GM23338 (cell line): Measurements from ENCODE around the gene SH3GL2. TPM values are rescaled to one million over a fixed set of nuclear protein-coding genes. Genes with fewer than 3 reads are reported as not detected.

ENCODE experiments used
- ATAC-seq: fragments of 200-7000 bp; cut with Tn5 transposase; 3 replicates; pipeline ENCODE4 v1.9.1; 2020
- DNase-seq: peaks from one replicate; pipeline ENCODE4 v3.0.0-alpha.2; 2015; ENCODE audit warnings: low spot score
- H2AFZ ChIP-seq: fragments of 200-600 bp; sonication (generic); 2 replicates; pipeline ENCODE4 v1.8.0; 2016; ENCODE audit warnings: antibody characterized with exemption, mild to moderate bottlenecking, moderate library complexity
- H3F3A ChIP-seq: fragments of 200-600 bp; sonication (generic); replicated peaks from 2 replicates; pipeline ENCODE4 v1.8.0; 2017; ENCODE audit warnings: antibody characterized with exemption, mixed run types, low read depth
- H3K27ac ChIP-seq: fragments of 200-600 bp; sonication (generic); 2 replicates; pipeline ENCODE4 v1.6.1; 2016; ENCODE audit warnings: low read depth
- H3K27me3 ChIP-seq: fragments of 200-600 bp; sonication (generic); 2 replicates; pipeline ENCODE4 v1.8.0; 2016; ENCODE audit warnings: mild to moderate bottlenecking, mixed run types, moderate library complexity; ENCODE audit not compliant: insufficient read depth
- H3K36me3 ChIP-seq: fragments of 200-600 bp; sonication (generic); 2 replicates; pipeline ENCODE4 v1.8.0; 2016; ENCODE audit warnings: mild to moderate bottlenecking; ENCODE audit not compliant: insufficient read depth
- H3K4me1 ChIP-seq: fragments of 200-600 bp; sonication (generic); 2 replicates; pipeline ENCODE4 v1.8.0; 2016; ENCODE audit warnings: mild to moderate bottlenecking, moderate library complexity; ENCODE audit not compliant: insufficient read depth
- H3K4me2 ChIP-seq: fragments of 200-600 bp; sonication (generic); 2 replicates; pipeline ENCODE4 v1.7.1; 2017; ENCODE audit warnings: mixed run types
- H3K4me3 ChIP-seq: fragments of 200-600 bp; sonication (generic); 2 replicates; pipeline ENCODE4 v1.6.1; 2016; ENCODE audit warnings: mixed run types
- H3K79me2 ChIP-seq: fragments of 200-600 bp; sonication (generic); replicated peaks from 2 replicates; pipeline ENCODE4 v1.8.0; 2017; ENCODE audit warnings: mild to moderate bottlenecking; ENCODE audit not compliant: insufficient read depth
- H3K9me2 ChIP-seq: fragments of 200-600 bp; sonication (generic); 2 replicates; pipeline ENCODE4 v1.8.0; 2017; ENCODE audit not compliant: insufficient read depth
- H4K20me1 ChIP-seq: fragments of 200-600 bp; sonication (generic); replicated peaks from 2 replicates; pipeline ENCODE4 v1.8.0; 2017; ENCODE audit warnings: mild to moderate bottlenecking; ENCODE audit not compliant: insufficient read depth
- H3K27ac Mint-ChIP-seq: 2 replicates; pipeline ENCODE4 v1.8.0; 2020; ENCODE audit warnings: inconsistent platforms, mild to moderate bottlenecking, moderate library complexity, mixed read lengths
- H3K27me3 Mint-ChIP-seq: 3 replicates; pipeline ENCODE4 v1.8.0; 2022; ENCODE audit warnings: low read depth, mild to moderate bottlenecking, moderate library complexity, mixed read lengths, inconsistent platforms; ENCODE audit not compliant: insufficient read depth, poor library complexity
- H3K36me3 Mint-ChIP-seq: 3 replicates; pipeline ENCODE4 v1.8.0; 2021; ENCODE audit warnings: low read depth, mild to moderate bottlenecking, inconsistent platforms, moderate library complexity, mixed read lengths
- H3K4me1 Mint-ChIP-seq: 3 replicates; pipeline ENCODE4 v1.8.0; 2020; ENCODE audit warnings: mild to moderate bottlenecking, inconsistent platforms, mixed read lengths
- H3K4me3 Mint-ChIP-seq: 3 replicates; pipeline ENCODE4 v1.8.0; 2021; ENCODE audit warnings: moderate library complexity, mild to moderate bottlenecking, inconsistent platforms, mixed read lengths
- H3K9me3 Mint-ChIP-seq: 3 replicates; pipeline ENCODE4 v1.8.0; 2020; ENCODE audit warnings: moderate library complexity, mild to moderate bottlenecking, inconsistent platforms, mixed read lengths
- CTCF ChIP-seq, 2 experiments: fragments of 200-600 bp in 1 of 2; sonication (generic) in 1 of 2; conservative IDR thresholded peaks; 2 replicates each; pipeline versions ENCODE4 v1.5.1 to v1.6.1; 2016 to 2017; ENCODE audit warnings: antibody characterized with exemption in 2 of 2, low read depth in 2 of 2, mild to moderate bottlenecking in 2 of 2, moderate library complexity in 1 of 2
- ETS1 ChIP-seq: IDR thresholded peaks from 2 replicates; pipeline ENCODE4 v1.6.1; 2016; ENCODE audit warnings: antibody characterized with exemption
- EZH2 ChIP-seq: fragments of 200-600 bp; sonication (generic); IDR thresholded peaks from one replicate; pipeline ENCODE4 v1.8.0; 2017; ENCODE audit warnings: antibody characterized with exemption, mild to moderate bottlenecking, low read depth; ENCODE audit not compliant: unreplicated experiment
- EZH2phosphoT487 ChIP-seq: fragments of 200-600 bp; sonication (generic); IDR thresholded peaks from one replicate; pipeline ENCODE4 v1.8.1; 2018; ENCODE audit warnings: antibody characterized with exemption; ENCODE audit not compliant: unreplicated experiment
- JUNB ChIP-seq: IDR thresholded peaks from one replicate; pipeline ENCODE4 v1.6.1; 2016; ENCODE audit warnings: antibody characterized with exemption; ENCODE audit not compliant: unreplicated experiment
- NANOG ChIP-seq: IDR thresholded peaks from 2 replicates; pipeline ENCODE4 v1.6.1; 2016; ENCODE audit warnings: antibody characterized with exemption, borderline replicate concordance
- POLR2AphosphoS5 ChIP-seq: IDR thresholded peaks from 2 replicates; pipeline ENCODE4 v1.6.1; 2016; ENCODE audit warnings: antibody characterized with exemption, low read depth
- STAT1 ChIP-seq: IDR thresholded peaks from one replicate; pipeline ENCODE4 v1.6.1; 2016; ENCODE audit warnings: antibody characterized with exemption; ENCODE audit not compliant: unreplicated experiment
- ZNF114 ChIP-seq: fragments of 250-450 bp; sonication (Bioruptor Pico); IDR thresholded peaks from 2 replicates; pipeline ENCODE4 v1.5.0; 2020; ENCODE audit warnings: mild to moderate bottlenecking, moderate library complexity
- ZNF331 ChIP-seq: fragments of 250-450 bp; sonication (Bioruptor Pico); IDR thresholded peaks from 2 replicates; pipeline ENCODE4 v1.5.0; 2020; ENCODE audit warnings: low read depth, mild to moderate bottlenecking, moderate library complexity
- ZNF462 ChIP-seq: fragments of 250-450 bp; sonication (Bioruptor Pico); IDR thresholded peaks from 2 replicates; pipeline ENCODE4 v1.5.0; 2020; ENCODE audit warnings: mild to moderate bottlenecking, moderate library complexity
- polyA plus RNA-seq: library from polyadenylated mRNA; unstranded; fragments of >200 nt; fragmentation: Nextera tagmentation; extraction: Ambion mirVana; gene quantifications from 2 replicates; pipeline ENCODE4 v1.2.1, GENCODE V29; 2016
- total RNA-seq: library from RNA; depleted of rRNA; stranded (reverse); fragments of >200 nt; shearing (Covaris generic); gene quantifications from 2 replicates; pipeline ENCODE4 v1.2.3, GENCODE V29; 2014

The SH3GL2 gene
- total and polyA plus RNA-seq, 2 experiments from 2014 or later, result 5.9 to 8.6 TPM

GRCh38 chr9:17782430-17783149 lies 203.7 kb downstream of the SH3GL2 start (continued):
- TF ChIP-seq ZNF462 (CRISPR knock-in tag), result no peak
- no peak for TF ChIP-seq EZH2phosphoT487
- TF ChIP-seq STAT1, result no peak
- no peak for TF ChIP-seq ETS1
- no peak for TF ChIP-seq ZNF331 (CRISPR knock-in tag)
- TF ChIP-seq POLR2AphosphoS5, result no peak
- no peak for TF ChIP-seq ZNF114
- TF ChIP-seq NANOG, result no peak

GRCh38 chr9:17783227-17783626 lies 204.4 kb downstream of the SH3GL2 start:
- Histone ChIP-seq H3F3A (no peaks in the 10 kb centered on the region), H3K9me2 (0 out of 2 replicates have a peak, but pooled peaks cover under 1% of the 10 kb centered on the region), H3K27ac (no peak overlapping the region), H4K20me1 (no peaks in the 10 kb centered on the region), H3K4me3 (no peak overlapping the region), H3K36me3 (no peaks in the 10 kb centered on the region), H2AFZ (no peak overlapping the region), H3K79me2 (no peaks in the 10 kb centered on the region), H3K4me1 (no peaks in the 10 kb centered on the region), H3K4me2 (no peak overlapping the region), H3K27me3 (no peaks in the 10 kb centered on the region)
- no peaks in the 10 kb centered on the region for H3K4me1 Mint-ChIP-seq
- H3K27me3 Mint-ChIP-seq, result no peaks in the 10 kb centered on the region
- H3K9me3 Mint-ChIP-seq, result no peaks in the 10 kb centered on the region
- H3K36me3 Mint-ChIP-seq, result no peaks in the 10 kb centered on the region
- no peak for ATAC-seq
- no peak for DNase-seq
- H3K27ac Mint-ChIP-seq, result no peak overlapping the region
- no peak overlapping the region for H3K4me3 Mint-ChIP-seq
- TF ChIP-seq EZH2phosphoT487, result no peak
- TF ChIP-seq ZNF114, result no peak
- no peak for TF ChIP-seq NANOG
- no peak for TF ChIP-seq STAT1
- TF ChIP-seq ZNF331 (CRISPR knock-in tag), result no peak
- no peak for TF ChIP-seq JUNB
- TF ChIP-seq EZH2, result no peak
- TF ChIP-seq POLR2AphosphoS5, result no peak
- no peak for TF ChIP-seq CTCF (conservative IDR thresholded peaks at IDR 0.05; ENCODE audit: low read depth in 2 of 2)
